ENCODE results near the gene LMF2.
"Not testable (repeated sequence)": the region's sequence is repeated elsewhere in the genome, so short reads cannot be mapped to it uniquely, and the experiment has no call there.

LMF2 gene

DNA sequence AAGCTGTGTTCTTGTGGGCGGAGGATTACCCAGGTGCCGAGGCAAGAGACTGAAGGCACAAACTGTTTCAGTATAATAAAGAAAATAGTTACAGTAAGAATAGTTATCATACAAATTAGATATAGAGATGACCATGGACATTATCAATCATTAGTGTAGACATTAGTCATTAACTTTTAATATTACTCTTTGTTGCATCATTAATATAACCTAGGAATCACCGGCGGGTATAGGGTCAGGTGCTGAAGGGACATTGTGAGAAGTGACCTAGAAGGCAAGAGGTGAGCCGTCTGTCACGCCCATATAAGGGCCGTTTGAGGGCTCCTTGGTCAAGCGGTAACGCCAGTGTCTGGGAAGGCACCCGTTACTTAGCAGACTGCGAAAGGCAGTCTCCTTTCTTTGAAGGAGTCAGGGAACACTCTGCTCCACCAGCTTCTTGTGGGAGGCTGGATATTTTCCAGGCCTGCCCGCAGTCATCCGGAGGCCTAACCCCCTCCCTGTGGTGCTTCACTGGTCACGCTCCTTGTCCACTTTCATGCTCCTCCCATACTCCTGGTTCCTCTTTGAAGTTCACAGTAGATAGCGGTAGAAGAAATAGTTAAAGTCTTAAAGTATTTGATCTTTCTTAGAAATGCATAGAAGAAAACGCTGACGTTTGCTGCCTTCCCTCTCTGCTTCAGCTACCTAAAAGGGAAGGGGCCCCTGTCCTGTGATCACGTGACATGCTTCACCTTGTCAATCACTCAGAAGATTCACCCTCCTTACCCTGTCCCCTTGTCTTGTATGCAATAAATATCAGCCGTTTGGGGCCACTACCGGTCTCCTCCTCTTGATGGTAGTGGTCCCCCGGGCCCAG, 26.6 kb upstream of the LMF2 start:
- not testable (repeated sequence) for DNase-seq

DNA sequence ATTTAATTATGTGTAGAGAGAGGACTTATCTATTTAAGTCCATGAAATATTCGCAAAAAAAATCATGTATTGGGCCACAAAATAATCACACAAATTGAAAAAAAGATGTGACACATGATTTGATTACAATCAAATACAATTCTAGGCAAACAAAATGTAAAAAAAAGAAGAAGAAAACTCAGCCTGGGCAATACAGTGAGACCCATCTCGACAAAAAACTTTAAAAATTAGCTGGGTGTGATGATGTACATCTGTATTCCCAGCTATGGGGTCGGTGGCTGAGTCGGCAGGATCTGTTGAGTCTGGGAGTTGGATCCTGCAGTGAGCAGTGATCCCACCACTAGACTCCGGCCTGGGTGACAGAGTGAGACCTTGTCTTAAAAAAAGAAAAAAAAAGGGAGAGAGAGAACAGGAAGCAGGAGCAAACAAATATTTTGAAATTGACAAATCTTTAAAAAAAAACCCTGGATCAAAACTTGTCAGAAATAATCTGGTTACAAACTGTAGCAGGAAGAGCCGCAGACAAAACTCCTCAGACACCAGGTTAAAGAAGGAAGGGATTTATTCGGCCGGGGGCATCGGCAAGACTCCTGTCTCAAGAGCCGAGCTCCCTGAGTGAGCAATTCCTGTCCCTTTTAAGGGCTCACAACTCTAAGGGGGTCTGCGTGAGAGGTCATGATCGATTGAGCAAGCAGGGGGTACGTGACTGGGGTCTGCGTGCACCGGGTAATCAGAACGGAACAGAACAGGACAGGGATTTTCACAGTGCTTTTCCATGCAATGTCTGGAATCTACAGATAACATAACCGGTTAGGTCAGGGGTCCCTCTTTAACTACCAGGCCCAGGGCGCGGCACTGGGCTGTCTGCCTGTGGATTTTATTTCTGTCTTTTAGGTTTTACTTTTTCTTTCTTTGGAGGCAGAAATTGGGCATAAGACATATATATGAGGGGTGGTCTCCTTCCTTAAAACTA, 25.6 kb upstream of the LMF2 start:
- DNase-seq: no peak

DNA sequence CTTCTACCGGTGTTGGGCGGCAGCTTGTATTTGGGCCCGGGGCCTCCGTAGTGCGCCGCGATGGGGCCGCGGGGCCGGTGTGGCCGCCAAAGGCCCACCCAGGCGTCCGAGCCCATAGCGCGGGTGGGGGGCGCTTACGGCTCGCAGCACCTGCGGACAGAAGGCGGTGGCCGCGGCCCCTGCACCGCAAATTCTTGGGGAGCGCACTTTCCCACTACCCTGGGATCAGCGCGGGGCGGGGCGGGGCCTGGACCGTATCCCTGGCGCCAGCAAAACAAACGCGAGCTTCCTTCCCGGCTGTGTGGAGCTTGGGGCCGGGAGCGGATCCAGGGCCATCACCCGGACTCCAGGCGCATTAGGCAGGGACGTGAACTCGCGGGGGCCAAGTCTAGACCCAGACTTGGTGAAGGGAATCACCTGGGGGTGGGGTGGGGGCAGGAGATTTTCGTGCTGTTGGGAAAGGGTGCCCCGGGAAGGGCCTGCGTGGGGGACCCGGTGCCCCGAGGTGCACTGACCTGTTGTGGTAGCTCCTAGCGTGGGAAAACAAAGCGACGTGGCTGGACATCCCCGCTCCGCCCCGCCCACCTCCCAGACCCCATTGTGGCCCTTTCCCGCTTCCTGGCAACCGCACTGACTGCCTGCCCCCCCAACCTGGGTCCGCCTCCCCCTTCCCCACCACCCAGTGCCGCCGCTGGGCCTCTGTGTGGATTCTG, 24.6 kb upstream of the LMF2 start:
- DNase-seq: no peak

DNA sequence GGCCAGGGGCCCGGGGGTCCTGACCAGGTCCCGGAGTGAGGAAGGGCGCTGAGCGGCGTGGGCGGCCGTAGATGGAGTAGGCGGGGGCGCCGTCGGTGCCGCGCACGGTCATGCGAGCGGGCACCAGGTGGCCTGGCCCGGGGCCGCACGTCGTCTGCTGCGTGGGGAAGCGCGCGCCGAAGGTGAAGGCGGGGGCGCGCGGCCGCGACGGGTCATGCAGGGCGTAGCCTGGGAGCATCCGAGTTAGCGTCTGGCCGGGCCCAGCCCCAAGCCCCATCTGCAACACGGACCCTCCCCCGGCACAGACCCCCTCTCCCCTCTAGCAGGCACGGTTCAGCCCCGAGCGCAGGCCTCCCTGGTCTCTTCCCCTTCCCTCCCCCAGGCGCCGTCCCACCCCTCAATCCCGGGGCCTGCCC, 24.1 kb upstream of the LMF2 start:
- no peak for DNase-seq

DNA sequence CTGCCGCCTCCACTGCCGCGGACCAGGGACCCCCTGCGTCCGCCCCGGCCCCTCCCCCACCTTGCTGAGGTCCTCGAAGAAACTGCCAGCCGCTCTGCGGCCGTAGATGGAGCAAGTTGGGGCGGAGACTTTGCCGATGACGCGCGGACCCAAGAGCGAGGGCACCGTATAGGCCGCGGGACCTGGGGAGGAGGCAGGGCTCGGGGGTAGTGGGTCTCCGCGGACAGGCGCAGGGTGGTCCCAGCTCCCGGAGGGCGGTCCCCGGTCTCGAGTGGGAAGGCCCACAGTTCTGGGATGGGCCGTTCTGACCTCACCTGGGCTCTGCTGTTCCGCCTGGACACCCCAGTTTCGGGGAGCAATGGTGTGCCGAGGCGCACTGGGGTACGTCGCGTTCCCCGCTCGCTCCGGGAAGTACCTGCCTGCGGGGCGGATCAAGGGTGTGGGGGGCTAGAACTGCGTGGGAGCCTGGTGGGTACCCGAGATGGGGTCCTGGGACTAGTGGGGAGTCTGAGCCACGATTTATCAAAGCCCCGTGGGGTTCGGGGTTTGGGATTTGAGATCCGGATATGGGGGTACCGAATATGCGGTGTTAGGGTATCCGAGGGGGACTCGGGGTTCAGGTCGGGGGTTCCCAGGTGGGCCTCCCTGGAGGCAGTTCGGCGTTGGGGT, 23.5 kb upstream of the LMF2 start:
- DNase-seq: peak; percentile 36

DNA sequence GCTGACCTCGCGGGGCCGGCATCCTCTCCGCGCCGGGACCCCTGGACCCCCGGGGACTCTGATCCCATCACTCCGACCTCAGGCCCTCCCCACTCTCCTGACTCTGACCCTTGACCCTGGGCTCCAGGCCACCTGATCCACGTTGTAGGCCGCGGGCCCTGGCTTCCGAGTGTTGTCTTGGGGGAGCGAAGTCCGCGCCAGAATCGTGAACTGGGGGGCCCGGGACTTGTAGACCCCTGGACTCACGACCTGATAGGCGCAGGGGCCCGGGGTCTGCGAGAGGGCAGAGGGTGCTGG, 23.0 kb upstream of the LMF2 start:
- no peak for DNase-seq

DNA sequence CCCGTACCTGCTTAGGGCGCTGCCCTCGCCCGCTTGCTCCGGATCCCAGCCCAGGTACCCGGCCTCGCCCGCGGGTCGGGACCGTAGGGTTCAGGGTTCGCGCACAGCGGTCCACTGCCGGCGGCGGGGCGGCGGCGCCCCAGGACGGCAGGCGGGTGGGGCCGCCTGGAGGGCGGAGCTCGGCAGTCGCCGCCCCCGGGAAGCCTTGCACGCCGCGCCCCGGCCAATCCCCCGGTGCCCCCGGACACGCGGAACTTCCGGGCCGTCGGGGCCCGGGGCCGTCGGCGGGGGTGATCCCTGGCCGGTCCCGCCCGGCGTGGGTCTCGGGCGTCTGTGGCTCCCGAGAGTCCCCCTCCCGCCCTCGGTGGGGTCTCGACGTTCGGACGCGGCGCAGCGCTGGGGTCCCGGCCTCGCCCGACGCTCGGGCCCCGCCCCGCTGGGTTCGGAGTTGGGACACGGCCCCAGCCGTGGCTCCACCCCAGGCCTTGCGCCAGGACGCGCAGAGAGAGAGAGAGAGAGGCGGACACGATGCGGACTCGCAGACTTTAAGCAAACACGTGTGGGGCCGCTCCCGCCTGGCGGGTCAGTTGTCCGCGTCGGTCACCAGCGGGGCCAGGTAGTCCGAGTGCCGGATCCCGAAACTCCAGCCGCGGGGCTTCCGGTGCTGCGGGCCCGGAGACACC, 22.5 kb upstream of the LMF2 start, which contains the start of gene TYMP:
TSS of gene TYMP (minus strand) at position 116 of the 683 bp plus-strand sequence. CDS start 303 bp downstream, outside the sequence.
- no peak for DNase-seq

DNA sequence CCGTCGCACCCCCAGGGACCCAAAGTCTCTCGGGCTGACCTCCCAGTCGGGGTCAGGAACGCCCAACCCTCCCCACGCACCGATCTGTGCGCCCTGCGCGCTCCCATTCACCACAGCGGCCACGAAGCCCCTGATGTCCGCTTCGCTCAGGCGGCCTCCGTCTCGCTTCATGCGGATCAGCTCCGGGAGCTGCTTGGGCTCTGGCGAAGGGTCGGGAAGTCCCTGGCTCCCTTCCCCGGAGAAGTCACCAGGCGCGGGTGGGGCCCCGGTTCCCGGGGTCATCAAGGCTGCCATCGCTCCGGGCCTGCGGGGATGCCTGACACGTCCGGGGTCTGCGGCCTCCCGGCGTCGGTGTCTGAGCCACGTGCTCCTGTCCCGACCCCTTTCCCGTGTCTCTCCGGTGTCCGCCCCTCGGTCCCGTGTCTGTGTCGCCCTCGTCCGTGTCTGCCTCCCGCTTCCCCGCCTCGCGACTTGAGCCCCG, 22.0 kb upstream of the LMF2 start:
- DNase-seq: no peak

DNA sequence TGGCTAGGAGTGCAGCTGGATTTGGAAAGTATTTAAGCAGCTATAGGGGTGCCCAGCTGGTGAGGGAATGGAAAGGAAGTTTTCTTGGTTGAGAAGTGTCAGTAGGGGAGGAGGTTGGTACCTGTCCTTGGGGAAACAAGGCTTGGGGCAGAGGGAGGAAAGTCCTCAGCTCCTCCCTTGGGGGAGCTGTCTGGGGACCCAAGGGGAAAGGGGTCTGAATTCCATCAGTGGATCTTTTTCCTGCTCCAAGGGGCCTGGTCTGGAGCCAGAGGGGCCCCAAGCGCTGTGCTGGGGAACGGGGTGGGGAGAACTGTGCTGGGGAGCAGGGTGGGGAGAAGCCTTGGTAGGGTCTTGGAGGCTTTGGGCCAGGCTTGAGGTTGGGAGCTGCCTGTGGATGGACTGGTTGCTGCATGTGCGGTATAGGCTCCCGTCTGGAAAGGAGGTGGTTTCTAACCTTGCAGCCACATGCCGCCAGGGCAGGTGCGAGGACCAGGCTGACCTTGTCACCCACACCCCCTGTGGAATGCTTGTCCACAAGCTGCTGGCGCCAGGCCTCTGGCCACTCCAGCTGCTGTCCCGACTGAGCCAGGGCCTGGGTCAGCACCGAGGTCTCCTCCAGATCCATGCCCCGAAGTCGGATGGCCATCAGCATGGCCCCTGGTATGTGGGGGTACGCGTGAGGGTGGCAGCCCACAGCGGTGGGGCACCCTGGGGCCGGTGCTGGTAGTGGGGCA, 21.3 kb upstream of the LMF2 start:
- no peak for DNase-seq

DNA sequence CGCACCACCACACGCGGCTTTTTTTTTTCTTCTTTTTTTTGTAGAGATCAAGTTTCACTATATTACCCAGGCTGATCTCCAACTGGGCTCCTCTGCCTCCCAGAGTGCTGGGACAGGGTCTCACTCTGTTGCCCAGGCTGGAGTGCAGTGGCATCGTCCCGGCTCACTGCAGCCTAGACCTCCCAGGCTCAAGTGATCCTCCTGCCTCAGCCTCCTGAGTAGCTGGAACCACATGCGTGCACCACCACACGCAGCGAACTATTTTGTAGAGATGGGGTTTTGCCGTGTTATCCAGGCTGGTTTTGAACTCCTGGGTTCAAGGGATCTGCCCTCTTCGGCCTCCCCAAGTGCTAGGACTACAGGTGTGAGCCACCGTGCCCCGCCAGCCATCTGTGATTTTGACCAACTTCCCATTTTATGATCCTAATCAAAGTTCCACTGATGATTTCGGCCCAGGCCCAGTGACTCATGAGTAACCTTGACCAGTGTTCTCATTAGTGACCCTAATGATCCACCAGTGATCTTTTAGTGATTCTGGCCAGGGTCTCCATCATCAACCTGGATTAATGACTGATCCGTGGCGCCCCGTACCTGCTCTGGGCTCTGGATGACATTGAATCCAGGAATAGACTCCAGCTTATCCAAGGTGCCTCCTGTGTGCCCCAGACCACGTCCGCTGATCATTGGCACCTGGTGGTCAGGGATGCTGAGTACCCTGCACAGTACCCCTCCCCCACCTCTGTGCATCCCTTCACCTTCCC, 20.6 kb upstream of the LMF2 start:
- no peak for DNase-seq

DNA sequence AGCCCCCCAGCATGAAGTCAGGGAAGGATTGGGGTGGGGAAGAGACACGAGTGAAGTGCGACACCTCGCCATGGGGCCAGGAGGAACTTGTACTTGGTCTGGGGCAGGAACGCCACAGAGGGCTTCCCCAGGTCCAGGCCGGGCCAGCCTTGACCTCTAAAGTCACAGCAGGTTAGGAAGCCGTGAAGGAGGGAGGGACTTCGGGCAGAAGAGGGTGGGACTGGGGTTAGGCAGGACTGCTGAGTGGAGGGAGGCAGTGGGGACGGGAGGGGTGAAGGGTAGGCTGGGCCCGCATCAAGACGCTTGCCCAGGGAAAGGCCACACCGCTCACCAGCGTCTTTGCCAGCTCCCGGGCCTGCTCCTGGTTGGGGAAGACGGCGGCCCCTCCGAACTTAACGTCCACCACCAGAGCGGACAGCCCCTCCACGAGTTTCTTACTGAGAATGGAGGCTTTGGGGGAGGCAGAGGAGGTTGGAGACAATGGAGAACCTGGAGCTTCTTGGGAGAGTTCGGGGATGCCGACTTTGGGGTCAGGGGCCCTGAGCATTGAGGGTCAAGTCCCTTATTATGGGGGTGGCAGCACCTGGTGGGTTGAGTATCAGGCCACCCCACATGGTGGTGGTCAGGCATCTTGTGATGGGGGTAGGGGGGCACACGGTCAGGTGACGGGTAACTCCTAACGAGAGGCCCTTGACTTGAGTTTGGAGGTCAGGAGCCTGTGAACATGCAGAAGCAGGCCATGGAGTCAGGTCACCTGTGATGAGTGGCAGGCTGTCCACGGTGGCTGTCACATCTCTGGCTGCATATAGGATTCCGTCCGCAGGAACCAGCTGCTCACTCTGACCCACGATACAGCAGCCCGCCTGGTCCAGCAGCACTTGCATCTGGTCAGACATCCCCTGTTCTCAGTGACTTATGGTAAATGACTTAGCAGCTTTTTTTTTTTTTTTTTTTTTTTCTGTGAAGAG, 19.6 kb upstream of the LMF2 start:
- no peak for DNase-seq

DNA sequence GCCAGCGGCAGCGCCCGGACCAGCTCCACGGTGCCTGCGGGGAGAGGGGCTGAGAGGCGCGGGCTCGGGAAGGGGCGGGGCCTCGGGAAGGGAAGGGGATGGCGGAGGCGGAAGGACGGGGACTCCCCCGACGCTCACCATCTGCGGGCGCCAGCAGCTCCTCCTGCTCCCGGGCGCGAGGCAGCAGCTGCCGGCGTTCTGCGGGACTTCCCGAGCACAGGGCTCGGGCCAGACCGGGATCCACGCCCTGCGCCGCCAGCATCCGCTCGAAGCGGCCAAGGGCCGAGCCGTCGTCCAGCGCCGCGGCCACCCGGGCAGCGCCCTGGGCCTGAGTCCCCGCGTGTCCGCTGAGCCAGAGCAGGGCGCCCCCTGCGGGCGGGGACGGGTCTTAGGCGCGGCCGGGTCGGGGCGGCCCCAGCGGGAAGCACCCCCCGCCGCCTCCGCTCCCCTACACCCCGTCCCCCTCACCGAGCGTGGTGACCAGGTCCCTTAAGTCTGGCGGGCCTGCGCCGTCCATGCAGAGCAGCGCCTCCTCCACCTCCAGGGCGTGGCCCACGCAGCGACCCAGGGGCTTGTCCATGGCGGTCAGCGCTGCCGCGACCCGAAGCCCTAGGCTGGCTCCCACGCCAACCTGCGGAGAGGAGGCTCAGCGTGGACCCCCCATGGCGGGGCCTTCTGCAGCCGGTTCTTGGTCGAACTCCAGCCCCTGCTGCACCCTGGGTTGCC, 18.8 kb upstream of the LMF2 start:
- peak; percentile 75 for DNase-seq

DNA sequence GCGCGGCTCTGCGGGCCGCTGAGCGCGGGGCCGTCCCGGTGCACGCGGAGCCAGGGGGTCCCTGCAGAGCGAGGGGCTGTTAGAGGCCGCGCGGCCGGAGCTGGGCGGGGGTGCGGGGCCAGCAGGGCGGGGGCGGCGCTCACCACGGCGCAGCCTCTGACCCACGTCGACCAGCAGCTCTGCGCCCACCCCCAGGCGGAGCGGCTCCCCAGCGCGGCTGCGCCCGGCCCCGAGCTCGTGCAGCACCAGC, 18.3 kb upstream of the LMF2 start:
- DNase-seq: no peak

DNA sequence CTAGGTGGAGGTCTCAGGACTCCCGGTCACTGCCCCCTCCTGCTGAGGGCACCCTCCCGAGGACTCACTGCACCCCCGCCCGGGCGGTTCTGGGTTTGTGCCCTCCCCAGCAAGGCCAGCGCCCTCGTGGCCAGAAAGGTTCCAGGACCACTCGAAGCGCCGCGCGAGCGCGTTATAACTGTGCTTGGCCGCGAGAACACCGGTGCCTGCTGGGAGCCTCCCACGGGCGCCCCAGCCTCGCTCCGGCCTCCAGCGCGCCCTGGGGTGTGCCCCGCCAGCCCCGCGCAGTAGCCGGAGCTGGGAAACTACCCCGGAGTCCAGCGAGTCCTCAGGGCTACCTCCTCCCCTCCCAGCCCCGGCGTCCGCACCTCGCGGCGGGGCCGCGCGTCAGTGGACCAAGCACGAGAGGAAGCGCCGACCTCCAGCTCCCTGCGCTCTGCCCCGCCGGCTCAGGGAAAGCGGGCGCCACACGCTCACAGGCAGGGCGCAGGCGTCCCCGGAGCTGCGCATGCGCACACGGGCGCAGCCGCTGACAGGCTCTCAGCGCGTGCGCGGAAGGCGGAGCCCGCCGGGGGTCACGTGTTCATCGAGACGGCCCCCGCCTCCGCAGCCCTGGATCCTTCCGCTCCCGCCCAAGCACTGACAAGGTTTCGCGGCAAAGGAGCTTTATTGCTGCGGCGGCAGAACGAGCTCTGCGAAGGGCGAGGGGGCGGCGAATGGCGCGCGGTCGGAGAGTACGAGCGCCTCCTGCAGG, 17.8 kb upstream of the LMF2 start, which contains the start of gene SCO2:
TSS of gene SCO2 (minus strand) at position 495 of the 754 bp plus-strand sequence. CDS start 1,187 bp downstream, outside the sequence.
- DNase-seq: peak; percentile 96

DNA sequence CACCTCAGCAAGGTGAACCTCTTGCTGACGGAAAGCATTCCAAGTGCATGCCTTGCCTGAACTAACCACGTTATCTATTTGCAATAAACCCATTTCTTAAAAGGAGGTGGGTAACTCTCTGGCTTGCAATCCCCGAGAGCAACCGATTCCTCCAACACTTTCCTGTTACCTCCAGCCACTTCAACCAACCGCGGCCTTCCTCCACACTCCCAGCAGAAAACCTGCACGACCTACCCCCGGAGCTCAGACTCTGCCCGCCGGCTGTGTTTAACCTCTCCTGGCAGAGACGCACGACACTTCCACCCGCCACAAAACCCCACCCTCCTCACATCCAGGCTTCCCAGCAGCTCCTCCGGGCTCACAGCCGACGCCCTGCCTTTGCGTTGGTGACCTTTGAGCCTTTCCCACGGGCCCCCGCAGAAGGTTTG, 17.2 kb upstream of the LMF2 start:
- no peak for DNase-seq

DNA sequence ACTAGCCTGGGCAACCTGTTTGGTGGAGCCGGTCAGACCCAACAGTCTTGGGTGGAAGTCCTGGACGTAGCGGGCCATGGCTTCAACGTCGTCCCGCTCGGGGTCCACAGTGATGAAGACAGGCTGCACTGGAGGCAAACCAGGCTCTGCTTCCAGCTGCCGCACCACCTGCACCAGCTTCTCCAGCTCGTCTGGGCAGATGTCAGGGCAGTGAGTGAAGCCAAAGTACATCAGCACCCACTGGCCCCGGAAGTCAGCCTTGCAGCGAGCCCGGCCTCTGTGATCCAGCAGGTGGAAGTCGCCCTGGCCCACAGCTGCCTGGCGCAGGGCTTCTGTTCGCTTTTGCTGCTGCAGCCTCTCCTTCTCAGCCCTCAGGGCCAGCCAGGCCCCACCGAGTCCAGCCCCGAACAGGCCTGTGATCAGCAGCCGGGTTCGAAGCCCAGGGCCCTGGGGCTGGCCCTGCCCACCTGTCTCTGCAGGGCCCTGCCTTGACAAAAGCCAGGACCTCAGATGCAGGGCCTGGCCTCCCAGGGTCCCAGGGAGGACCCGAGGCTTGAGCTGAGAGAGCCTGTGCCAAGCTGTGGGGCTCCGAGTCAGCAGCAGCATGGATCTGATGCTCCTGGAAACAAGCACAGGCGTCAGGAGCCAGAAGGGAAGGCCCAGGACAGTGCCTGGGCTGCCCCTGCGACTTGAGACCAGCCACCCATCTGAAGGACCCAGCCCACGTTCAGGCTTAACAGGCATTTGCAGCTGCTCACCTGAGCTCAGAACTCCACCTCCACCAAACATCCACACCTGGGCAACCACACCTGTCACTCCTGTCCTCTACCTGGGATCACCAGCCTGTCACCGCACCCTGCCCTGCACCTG, 16.5 kb upstream of the LMF2 start:
- no peak for DNase-seq

DNA sequence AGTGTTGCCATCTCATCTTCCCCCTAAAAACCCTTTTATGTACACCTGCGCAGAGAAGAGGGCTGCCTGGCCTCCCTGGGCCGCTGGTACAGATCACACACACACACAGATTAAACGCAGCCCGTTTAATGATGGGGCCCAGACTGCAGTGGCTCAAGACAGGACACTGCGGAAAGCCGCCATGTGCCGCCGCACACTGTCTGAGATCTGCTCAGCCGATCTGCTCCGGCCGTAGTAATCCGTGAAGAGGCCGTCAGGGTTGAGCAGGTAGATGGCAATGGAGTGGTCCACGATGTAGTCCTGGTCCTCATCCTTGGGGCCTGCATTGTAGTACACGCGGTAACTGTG, 15.9 kb upstream of the LMF2 start:
- DNase-seq: no peak

All from NCI-H1436 (cell line).